Measurements from ENCODE around the gene PREB.
A peak's percentile ranks its signal among the peaks of the same experiment; 100 is the strongest.
"Not testable (repeated sequence)": the region's sequence is repeated elsewhere in the genome, so short reads cannot be mapped to it uniquely, and the experiment has no call there.

The PREB gene

DNA sequence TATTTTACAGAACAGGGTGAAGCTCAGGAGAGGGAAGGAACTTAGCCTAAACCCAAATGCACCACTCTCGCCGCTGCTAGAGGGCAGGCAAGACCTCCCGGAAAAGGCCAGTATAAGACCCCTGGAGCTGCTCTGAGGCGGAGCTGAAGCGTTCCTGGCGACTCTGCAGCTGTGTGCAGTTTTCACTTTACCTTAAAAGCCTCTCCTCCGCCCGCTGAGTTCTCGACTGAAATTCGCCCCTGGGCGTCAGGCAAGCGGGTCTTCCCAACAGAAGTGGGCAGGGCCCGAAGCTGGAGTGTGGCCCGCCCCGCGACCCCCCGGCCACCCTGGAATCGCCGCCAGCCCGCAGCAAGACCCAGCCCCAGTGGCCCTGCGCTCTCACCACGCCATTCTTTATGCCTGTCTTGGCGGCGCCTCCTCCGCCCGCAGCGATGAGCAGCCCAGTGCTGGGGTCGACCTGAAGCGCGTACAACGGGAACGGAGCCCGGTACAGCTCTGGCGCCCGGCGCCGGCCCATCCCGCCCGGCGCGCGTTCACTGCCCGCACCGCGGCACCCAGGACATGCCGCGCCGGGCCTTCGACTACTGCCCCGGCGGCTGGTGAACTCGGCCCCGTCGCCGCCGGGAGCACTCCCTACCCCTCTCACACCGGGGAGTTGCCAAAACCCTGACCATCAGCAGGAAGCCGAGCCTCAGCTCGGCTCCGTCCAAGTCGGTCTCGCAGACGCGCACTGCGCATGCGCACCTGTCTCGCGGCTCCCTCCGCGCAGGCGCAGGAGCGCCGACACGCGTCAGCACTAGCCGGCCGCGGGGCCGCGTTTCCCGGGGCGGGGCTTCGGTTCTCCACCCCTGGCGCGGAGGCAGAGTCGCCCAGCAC, at the start of gene PREB:
Gene PREB (minus strand): TSS at position 732 of the 876 bp plus-strand sequence. CDS start 215 bp downstream, at position 517.
- Mint-ChIP-seq H3K4me3 (peak within 1 kb of the TSS; percentile 94), H3K27ac (peak within 1 kb of the TSS; percentile 94), H3K36me3 (peaks cover 10% of the 10 kb centered on the region), H3K9me3 (no peaks in the 10 kb centered on the region), H3K4me1 (peaks cover 17% of the 10 kb centered on the region), H3K27me3 (no peaks in the 10 kb centered on the region)
- peak; percentile 98 to 99 for DNase-seq (ENCODE audit: low spot score in 2 of 2)
- ATAC-seq (ENCODE audit: low read depth), result peak; percentile 97

DNA sequence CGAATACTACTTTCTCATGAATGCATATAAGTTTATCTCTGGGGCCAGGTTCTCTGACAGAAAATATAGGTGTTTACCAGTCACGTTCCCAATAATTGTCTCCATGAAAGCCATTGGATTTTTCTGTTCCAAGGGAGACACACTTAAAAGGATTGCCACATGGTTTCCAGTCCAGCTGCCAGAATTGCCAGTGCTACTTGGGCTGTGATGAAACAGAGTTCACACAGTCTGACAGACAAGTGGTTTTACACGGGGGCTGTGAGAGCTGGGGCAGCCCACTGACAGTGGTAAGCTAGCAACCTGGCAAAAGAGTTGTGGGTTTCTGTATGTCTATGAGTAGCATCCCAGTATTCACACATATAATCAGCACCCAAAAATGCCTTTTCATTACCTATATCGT, 49.7 kb upstream of the PREB start:
- ATAC-seq (ENCODE audit: low read depth) (no peak), DNase-seq (ENCODE audit: low spot score in 2 of 2) (no peak)
- H3K4me1 Mint-ChIP-seq, result no peaks in the 10 kb centered on the region
- H3K9me3 Mint-ChIP-seq, result no peaks in the 10 kb centered on the region
- H3K4me3 Mint-ChIP-seq, result no peak overlapping the region
- H3K27ac Mint-ChIP-seq, result no peak overlapping the region
- no peaks in the 10 kb centered on the region for H3K36me3 Mint-ChIP-seq
- peaks cover 18% of the 10 kb centered on the region for H3K27me3 Mint-ChIP-seq

DNA sequence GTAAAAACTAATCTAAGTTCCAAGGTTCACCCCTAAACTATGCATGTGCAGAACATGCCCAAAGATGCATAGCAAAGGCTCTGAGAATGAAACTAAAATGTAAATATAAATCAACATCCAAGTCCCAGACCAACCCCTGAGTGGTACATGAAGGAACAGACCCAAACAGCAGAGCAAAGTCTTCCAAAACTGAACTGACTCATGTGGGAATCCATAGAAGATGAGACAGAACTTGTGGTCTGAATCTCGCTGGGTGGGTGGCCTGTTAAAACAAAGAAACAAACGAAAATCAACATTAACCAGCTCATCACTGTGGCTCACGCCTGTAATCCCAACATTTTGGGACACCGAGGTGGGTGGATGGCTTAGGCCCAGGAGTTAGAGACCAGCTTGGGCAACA, 47.9 kb upstream of the PREB start:
- Mint-ChIP-seq H3K36me3 (no peaks in the 10 kb centered on the region), H3K4me1 (no peaks in the 10 kb centered on the region), H3K27ac (no peak overlapping the region), H3K27me3 (peaks cover 18% of the 10 kb centered on the region), H3K9me3 (no peaks in the 10 kb centered on the region), H3K4me3 (no peak overlapping the region)
- no peak for ATAC-seq (ENCODE audit: low read depth)
- DNase-seq (ENCODE audit: low spot score in 2 of 2), result no peak

DNA sequence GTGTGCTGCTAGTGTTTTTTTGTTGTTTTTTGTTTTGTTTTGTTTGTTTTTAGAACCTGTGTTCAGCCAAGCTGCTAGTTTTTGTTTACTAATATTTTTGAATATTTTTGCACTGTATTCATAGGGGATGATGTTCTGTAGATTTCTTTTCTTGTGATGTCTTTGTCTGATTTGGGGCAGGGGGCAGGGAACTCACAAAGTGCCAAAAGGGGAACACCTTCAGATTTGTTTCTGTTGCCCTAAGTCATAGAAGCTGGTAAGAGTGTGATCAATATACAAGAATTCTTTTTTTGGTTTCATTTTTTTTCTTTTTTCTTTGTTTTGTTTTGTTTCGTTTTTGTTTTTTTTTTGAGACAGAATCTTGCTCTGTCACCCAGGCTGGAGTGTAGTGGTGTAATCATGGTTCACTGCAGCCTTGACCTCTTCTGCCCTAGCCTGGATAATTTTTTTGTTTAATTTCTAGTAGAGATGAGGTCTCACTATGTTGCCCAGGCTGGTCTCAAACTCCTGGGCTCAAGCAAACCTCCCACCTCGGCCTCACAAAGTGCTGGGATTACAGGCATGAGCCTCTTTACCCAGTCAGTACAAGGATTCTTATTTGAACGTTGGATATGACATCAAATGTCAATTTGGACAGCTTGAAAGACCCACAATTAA, 45.0 kb upstream of the PREB start:
- Mint-ChIP-seq H3K27me3 (peaks cover 20% of the 10 kb centered on the region), H3K4me1 (no peaks in the 10 kb centered on the region), H3K9me3 (no peaks in the 10 kb centered on the region), H3K27ac (no peak overlapping the region), H3K36me3 (no peaks in the 10 kb centered on the region), H3K4me3 (no peak overlapping the region)
- ATAC-seq (ENCODE audit: low read depth), result no peak
- DNase-seq (ENCODE audit: low spot score in 2 of 2), result no peak

- no peak overlapping the region for H3K27ac Mint-ChIP-seq
- peaks cover 18% of the 10 kb centered on the region for H3K27me3 Mint-ChIP-seq
- no peak for ATAC-seq (ENCODE audit: low read depth)
- H3K9me3 Mint-ChIP-seq, result no peaks in the 10 kb centered on the region
- H3K4me3 Mint-ChIP-seq, result no peak overlapping the region
- no peaks in the 10 kb centered on the region for H3K36me3 Mint-ChIP-seq
- DNase-seq (ENCODE audit: low spot score in 2 of 2), result no peak
- H3K4me1 Mint-ChIP-seq, result no peaks in the 10 kb centered on the region
Observed at GRCh38 chr2:27178469-27178868, 44.0 kb upstream of the PREB start.

DNA sequence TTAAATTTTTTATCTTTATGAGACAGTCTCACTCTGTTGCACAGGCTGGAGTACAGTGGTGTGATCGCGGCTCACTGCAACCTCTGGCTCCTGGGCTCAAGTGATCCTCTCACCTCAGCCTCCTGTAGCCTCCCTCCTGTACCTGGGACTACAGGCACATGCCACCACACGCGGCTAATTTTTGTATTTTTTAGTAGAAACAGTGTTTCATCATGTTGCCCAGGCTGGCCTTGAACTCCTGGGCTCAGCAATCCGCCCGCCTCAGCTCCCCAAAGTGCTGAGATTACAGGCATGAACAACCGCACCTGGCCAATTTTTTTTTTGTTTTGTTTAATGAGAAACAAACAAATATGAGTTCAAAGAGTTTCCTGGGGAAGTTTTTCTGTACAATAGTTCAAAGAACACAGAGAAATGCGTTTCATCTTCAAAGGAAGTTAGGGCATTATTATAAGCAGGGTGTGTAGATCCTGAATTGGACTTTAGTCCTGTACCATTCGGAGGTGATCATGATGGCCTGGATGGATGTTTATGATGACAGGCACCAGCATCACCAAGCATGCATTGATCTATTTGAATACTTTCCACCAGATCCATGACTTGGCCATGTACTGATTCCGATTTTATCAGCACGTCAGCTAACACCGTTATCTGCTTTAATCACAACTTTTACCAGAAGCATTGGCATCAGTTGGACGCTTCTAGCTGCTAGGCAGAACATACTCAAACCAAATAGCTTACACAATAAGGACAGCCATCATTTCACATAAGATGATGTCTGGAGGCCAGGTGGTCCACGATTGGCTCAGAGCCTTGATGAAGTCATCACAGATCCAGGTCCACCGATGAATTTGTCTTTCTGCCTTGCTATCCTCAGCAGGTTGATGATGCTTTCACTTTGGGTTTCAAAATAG, 43.3 kb upstream of the PREB start:
- no peaks in the 10 kb centered on the region for H3K36me3 Mint-ChIP-seq

GRCh38 chr2:27175781-27176180, 41.3 kb upstream of the PREB start:
- H3K4me1 Mint-ChIP-seq; DNase-seq (ENCODE audit: low spot score in 2 of 2); ATAC-seq (ENCODE audit: low read depth); H3K27ac Mint-ChIP-seq; H3K9me3 Mint-ChIP-seq; H3K36me3 Mint-ChIP-seq; H3K4me3 Mint-ChIP-seq: not testable (repeated sequence)
- H3K27me3 Mint-ChIP-seq, result peaks cover 10% of the 10 kb centered on the region

More for the DNA sequence above, 43.3 kb upstream of the PREB start:
- no peak overlapping the region for H3K4me3 Mint-ChIP-seq
- no peak for ATAC-seq (ENCODE audit: low read depth)
- no peaks in the 10 kb centered on the region for H3K9me3 Mint-ChIP-seq
- no peaks in the 10 kb centered on the region for H3K4me1 Mint-ChIP-seq
- peaks cover 18% of the 10 kb centered on the region for H3K27me3 Mint-ChIP-seq
- DNase-seq (ENCODE audit: low spot score in 2 of 2), result no peak
- no peak overlapping the region for H3K27ac Mint-ChIP-seq

DNA sequence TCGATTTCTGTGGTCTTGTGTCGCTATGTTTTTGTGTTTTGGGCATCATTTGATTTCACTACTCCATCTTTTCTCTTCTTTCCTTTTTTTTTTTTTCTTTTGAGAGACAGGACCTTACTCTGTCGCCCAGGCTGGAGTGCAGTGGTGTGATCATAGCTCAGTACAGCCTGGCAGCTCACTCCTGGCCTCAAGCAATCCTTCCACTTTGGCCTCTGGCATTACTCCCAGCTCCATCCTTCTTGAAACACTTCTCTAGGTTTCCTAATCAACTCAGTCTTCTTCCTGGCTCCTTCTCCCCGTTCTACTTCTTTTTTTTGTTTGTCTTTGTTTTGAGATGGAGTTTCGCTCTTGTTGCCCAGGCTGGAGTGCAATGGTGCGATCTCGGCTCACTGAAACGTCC, 40.9 kb upstream of the PREB start:
- Mint-ChIP-seq H3K27me3 (peaks cover 9% of the 10 kb centered on the region), H3K27ac (no peak overlapping the region), H3K36me3 (no peaks in the 10 kb centered on the region), H3K4me1 (peaks cover 6% of the 10 kb centered on the region), H3K9me3 (no peaks in the 10 kb centered on the region), H3K4me3 (no peak overlapping the region)
- DNase-seq (ENCODE audit: low spot score in 2 of 2), result no peak
- no peak for ATAC-seq (ENCODE audit: low read depth)

- ATAC-seq (ENCODE audit: low read depth), result no peak
- no peak for DNase-seq (ENCODE audit: low spot score in 2 of 2)
- no peak overlapping the region for H3K4me3 Mint-ChIP-seq
- peaks cover 6% of the 10 kb centered on the region for H3K4me1 Mint-ChIP-seq
- H3K27ac Mint-ChIP-seq, result no peak overlapping the region
- H3K36me3 Mint-ChIP-seq, result no peaks in the 10 kb centered on the region
- peaks cover 9% of the 10 kb centered on the region for H3K27me3 Mint-ChIP-seq
- no peaks in the 10 kb centered on the region for H3K9me3 Mint-ChIP-seq
Observed at GRCh38 chr2:27174638-27175037, 40.2 kb upstream of the PREB start.

DNA sequence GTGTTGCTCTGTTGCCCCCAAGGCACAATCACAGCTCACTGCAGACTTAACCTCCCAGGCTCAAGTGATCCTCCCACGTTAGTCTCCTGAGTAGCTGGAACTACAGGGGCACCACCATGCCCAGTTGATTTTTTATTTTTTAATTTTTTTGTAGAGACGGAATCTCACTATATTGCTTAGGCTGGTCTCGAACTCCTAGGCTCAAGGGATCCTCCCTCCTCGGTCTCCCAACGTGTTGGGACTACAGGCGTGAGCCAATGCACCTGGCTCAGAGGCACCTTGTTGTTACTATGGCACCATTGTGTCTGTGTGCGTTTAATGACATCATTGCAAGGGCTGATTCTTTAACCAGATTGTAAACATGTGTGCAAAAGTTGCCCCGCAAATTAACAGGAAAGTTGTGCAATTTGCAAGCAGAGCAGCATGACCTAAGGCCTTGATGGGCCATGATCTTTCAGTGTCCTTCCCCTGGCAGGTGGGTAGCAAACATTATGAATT, 37.0 kb upstream of the PREB start:
- Mint-ChIP-seq H3K4me3 (no peak overlapping the region), H3K27me3 (peaks cover 2% of the 10 kb centered on the region), H3K9me3 (no peaks in the 10 kb centered on the region), H3K4me1 (peaks cover 6% of the 10 kb centered on the region), H3K36me3 (no peaks in the 10 kb centered on the region), H3K27ac (no peak overlapping the region)
- no peak for ATAC-seq (ENCODE audit: low read depth)
- no peak for DNase-seq (ENCODE audit: low spot score in 2 of 2)

DNA sequence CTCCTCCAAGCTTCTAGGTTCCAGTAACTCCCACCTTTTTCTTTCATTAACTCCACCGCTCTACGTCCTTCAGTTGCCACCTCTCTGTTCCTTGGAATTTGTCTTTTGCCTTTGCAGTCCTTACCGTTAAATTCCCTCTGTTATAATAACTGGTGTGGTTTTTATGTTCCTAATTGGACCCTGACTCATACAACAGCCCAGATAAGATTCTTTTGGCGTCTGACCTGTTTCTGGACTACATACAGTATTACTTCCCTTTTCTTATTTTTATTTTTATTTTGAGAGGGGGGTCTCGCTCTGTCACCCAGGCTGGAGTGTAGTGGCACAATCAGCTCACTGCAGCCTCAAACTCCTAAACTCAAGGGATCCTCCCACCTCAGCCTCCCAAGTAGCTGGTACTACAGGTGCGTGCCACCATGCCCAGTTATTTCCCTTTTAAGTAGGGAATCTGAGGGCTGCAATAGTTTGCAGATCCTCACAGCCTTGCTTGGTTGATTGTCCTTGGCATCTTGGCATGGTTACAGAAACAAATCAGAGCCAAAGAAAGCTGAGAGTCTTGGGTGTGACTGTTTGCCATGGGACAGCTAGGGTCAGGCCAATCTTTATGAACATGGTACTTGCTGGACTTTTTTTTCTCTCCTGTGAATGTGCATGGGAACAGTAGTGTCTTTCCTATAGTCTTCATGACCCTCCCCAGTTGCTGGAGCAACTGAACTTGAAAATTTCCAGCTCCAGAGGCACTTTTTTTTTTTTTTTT, 36.3 kb upstream of the PREB start:
- no peaks in the 10 kb centered on the region for H3K36me3 Mint-ChIP-seq
- ATAC-seq (ENCODE audit: low read depth), result peak; percentile 36

GRCh38 chr2:27164960-27165763, 30.7 kb upstream of the PREB start:
- no peaks in the 10 kb centered on the region for H3K9me3 Mint-ChIP-seq
- no peaks in the 10 kb centered on the region for H3K36me3 Mint-ChIP-seq
- H3K27me3 Mint-ChIP-seq, result no peaks in the 10 kb centered on the region
- peak overlapping the region; percentile 30 for H3K27ac Mint-ChIP-seq
- ATAC-seq (ENCODE audit: low read depth) (peak; percentile 50), DNase-seq (ENCODE audit: low spot score in 2 of 2) (no peak)
- no peak overlapping the region for H3K4me3 Mint-ChIP-seq
- peaks cover 13% of the 10 kb centered on the region for H3K4me1 Mint-ChIP-seq

More for the DNA sequence above, 36.3 kb upstream of the PREB start:
- no peaks in the 10 kb centered on the region for H3K9me3 Mint-ChIP-seq
- peaks cover 6% of the 10 kb centered on the region for H3K4me1 Mint-ChIP-seq
- H3K4me3 Mint-ChIP-seq, result peak overlapping the region; percentile 61
- no peak overlapping the region for H3K27ac Mint-ChIP-seq
- DNase-seq (ENCODE audit: low spot score in 2 of 2), result no peak
- H3K27me3 Mint-ChIP-seq, result peaks cover 2% of the 10 kb centered on the region
